Vagina (tissue), 2 donors: ENCODE measurements around the gene NHSL2. TPM values are rescaled to one million over a fixed set of nuclear protein-coding genes. Genes with fewer than 3 reads are reported as not detected.
"Not testable (repeated sequence)": the region's sequence is repeated elsewhere in the genome, so short reads cannot be mapped to it uniquely, and the experiment has no call there.

Source experiments
- DNase-seq, 2 donors: peaks; one replicate each; pipeline ENCODE4 v3.0.0-alpha.2; 2017; ENCODE audit errors: extremely low spot score in 2 of 2
- H3K27ac ChIP-seq: fragments of 200-600 bp; sonication (generic); one replicate; pipeline ENCODE4 v1.5.1; 2019
- H3K27me3 ChIP-seq: fragments of 200-600 bp; sonication (generic); one replicate; pipeline ENCODE4 v1.5.1; 2019
- H3K36me3 ChIP-seq, 2 donors: fragments of 200-600 bp; sonication (generic); one replicate each; pipeline ENCODE4 v1.5.1; 2017 to 2019
- H3K4me1 ChIP-seq: fragments of 200-600 bp; sonication (generic); one replicate; pipeline ENCODE4 v1.5.1; 2019
- H3K4me3 ChIP-seq, 2 donors: fragments of 200-600 bp; sonication (generic); 1 replicate in 1 of 2; 2 replicates in 1 of 2; pipeline ENCODE4 v1.5.1; 2016 to 2019
- H3K9me3 ChIP-seq: fragments of 200-600 bp; sonication (generic); one replicate; pipeline ENCODE4 v1.5.1; 2019
- POLR2A ChIP-seq, 2 donors: fragments of 450-650 bp; IDR thresholded peaks; one replicate each; pipeline ENCODE4 v1.6.1; 2017; ENCODE audit warnings: antibody characterized with exemption in 2 of 2, mild to moderate bottlenecking in 2 of 2, moderate library complexity in 2 of 2
- POLR2AphosphoS5 ChIP-seq, 2 donors: sonication (generic); formaldehyde crosslinking; IDR thresholded peaks; one replicate each; pipeline ENCODE4 v1.9.0; 2017; ENCODE audit warnings: antibody characterized with exemption in 2 of 2, mild to moderate bottlenecking in 2 of 2, low read depth in 1 of 2; ENCODE audit not compliant: insufficient read depth in 1 of 2
- intact Hi-C: fragments of 100-400 bp; cut with DNase I; formaldehyde crosslinking; loops from one replicate; pipeline ENCODE4 v1.15.1; 2023
- total RNA-seq: library from RNA; depleted of rRNA; stranded (reverse); fragments of >200 nt; gene quantifications from one replicate; pipeline ENCODE4 v1.2.3, GENCODE V29; 2016
- TF ChIP-seq, protein P1 (sequence below), 3 experiments: fragments of 450-650 bp in 2 of 3; fragments of 200-600 bp in 1 of 3; sonication (generic) in 1 of 3; IDR thresholded peaks; one replicate each; pipeline ENCODE4 v1.5.1; 2017 to 2019; ENCODE audit warnings: antibody characterized with exemption in 3 of 3, mild to moderate bottlenecking in 2 of 3, moderate library complexity in 2 of 3

The NHSL2 gene
- total RNA-seq, 1 donor from 2014 or later = 12.3 TPM

- Histone ChIP-seq H3K9me3 (no peaks in the 10 kb centered on the region), H3K4me1 (no peaks in the 10 kb centered on the region)
Observed at GRCh38 chrX:72159769-72160168, 249.1 kb downstream of the NHSL2 start.

GRCh38 chrX:72165551-72165950, 254.9 kb downstream of the NHSL2 start:
- no peak for DNase-seq
- TF ChIP-seq, protein P1, sequence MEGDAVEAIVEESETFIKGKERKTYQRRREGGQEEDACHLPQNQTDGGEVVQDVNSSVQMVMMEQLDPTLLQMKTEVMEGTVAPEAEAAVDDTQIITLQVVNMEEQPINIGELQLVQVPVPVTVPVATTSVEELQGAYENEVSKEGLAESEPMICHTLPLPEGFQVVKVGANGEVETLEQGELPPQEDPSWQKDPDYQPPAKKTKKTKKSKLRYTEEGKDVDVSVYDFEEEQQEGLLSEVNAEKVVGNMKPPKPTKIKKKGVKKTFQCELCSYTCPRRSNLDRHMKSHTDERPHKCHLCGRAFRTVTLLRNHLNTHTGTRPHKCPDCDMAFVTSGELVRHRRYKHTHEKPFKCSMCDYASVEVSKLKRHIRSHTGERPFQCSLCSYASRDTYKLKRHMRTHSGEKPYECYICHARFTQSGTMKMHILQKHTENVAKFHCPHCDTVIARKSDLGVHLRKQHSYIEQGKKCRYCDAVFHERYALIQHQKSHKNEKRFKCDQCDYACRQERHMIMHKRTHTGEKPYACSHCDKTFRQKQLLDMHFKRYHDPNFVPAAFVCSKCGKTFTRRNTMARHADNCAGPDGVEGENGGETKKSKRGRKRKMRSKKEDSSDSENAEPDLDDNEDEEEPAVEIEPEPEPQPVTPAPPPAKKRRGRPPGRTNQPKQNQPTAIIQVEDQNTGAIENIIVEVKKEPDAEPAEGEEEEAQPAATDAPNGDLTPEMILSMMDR (IDR thresholded peaks at IDR 0.05) = no peak
- TF ChIP-seq POLR2A (IDR thresholded peaks at IDR 0.05) (no peak), POLR2AphosphoS5 (IDR thresholded peaks at IDR 0.05; ENCODE audit: insufficient read depth in 1 of 2, low read depth in 1 of 2) (no peak)
- H3K27me3 ChIP-seq = no peaks in the 10 kb centered on the region
- intact Hi-C loops = no loop called here
- H3K9me3 ChIP-seq = no peaks in the 10 kb centered on the region
- no peak overlapping the region for H3K27ac ChIP-seq
- no peak overlapping the region for H3K4me3 ChIP-seq
- H3K36me3 ChIP-seq = no peaks in the 10 kb centered on the region
- H3K4me1 ChIP-seq = no peaks in the 10 kb centered on the region

More at GRCh38 chrX:72159769-72160168, 249.1 kb downstream of the NHSL2 start:
- intact Hi-C loops = no loop called here
- no peak for DNase-seq
- Histone ChIP-seq H3K4me3 (no peak overlapping the region), H3K36me3 (no peaks in the 10 kb centered on the region), H3K27ac (no peak overlapping the region), H3K27me3 (no peaks in the 10 kb centered on the region)
- no peak for TF ChIP-seq POLR2AphosphoS5 (IDR thresholded peaks at IDR 0.05; ENCODE audit: insufficient read depth in 1 of 2, low read depth in 1 of 2)
- TF ChIP-seq, protein P1 (IDR thresholded peaks at IDR 0.05) = no peak
- no peak for TF ChIP-seq POLR2A (IDR thresholded peaks at IDR 0.05)

GRCh38 chrX:72169008-72169728, 258.5 kb downstream of the NHSL2 start:
- Histone ChIP-seq H3K4me3 (no peak overlapping the region), H3K9me3 (no peaks in the 10 kb centered on the region), H3K36me3 (no peaks in the 10 kb centered on the region), H3K4me1 (no peaks in the 10 kb centered on the region), H3K27ac (no peak overlapping the region), H3K27me3 (no peaks in the 10 kb centered on the region)
- intact Hi-C loops = no loop called here
- no peak for DNase-seq
- TF ChIP-seq POLR2AphosphoS5 (IDR thresholded peaks at IDR 0.05; ENCODE audit: insufficient read depth in 1 of 2, low read depth in 1 of 2) = no peak
- TF ChIP-seq POLR2A (IDR thresholded peaks at IDR 0.05) = no peak
- TF ChIP-seq, protein P1 (IDR thresholded peaks at IDR 0.05) = no peak

DNA sequence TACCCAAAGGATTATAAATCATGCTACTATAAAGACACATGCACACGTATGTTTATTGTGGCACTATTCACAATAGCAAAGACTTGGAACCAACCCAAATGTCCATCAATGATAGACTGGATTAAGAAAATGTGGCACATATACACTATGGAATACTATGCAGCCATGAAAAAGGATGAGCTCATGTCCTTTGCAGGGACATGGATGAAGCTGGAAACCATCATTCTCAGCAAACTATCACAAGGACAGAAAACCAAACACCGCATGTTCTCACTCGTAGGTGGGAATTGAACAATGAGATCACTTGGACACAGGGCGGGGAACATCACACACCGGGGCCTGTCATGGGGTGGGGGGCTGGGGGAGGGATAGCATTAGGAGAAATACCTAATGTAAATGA, 265.6 kb downstream of the NHSL2 start:
- H3K27ac ChIP-seq, H3K4me3 ChIP-seq, H3K27me3 ChIP-seq, H3K9me3 ChIP-seq, DNase-seq, H3K4me1 ChIP-seq, intact Hi-C loops, H3K36me3 ChIP-seq: not testable (repeated sequence)

DNA sequence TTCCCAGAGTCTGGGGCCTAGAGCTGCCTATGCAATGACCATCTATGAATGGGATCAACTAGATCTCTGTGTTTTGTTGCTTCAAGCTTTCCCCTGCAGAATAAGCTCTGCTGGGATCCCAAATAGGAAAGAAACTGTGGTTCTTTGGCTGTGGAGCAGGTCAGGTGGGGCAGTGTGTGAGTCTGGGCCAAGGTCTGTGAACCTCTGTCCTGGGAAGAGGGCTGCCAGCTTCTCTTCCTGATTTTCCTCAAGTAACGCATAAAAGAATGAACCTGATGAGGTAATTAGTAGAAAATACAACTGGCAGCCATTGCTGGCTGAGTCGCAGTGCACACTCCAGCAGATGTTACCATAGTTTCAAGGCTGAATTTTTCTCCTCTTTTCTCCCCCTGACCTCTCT, 266.3 kb downstream of the NHSL2 start:
- Histone ChIP-seq H3K27ac (no peak overlapping the region), H3K27me3 (no peaks in the 10 kb centered on the region), H3K9me3 (no peaks in the 10 kb centered on the region), H3K4me1 (no peaks in the 10 kb centered on the region), H3K4me3 (no peak overlapping the region), H3K36me3 (no peaks in the 10 kb centered on the region)
- no peak for DNase-seq
- intact Hi-C loops = no loop called here
- no peak for TF ChIP-seq POLR2AphosphoS5 (IDR thresholded peaks at IDR 0.05; ENCODE audit: insufficient read depth in 1 of 2, low read depth in 1 of 2)
- TF ChIP-seq, protein P1 (IDR thresholded peaks at IDR 0.05) = no peak
- TF ChIP-seq POLR2A (IDR thresholded peaks at IDR 0.05) = no peak
